Neuronal stem cell (in vitro differentiated cells): ENCODE measurements around the gene TLX3.
A peak's percentile ranks its signal among the peaks of the same experiment; 100 is the strongest.

Experiments used
- DNase-seq: peaks from one replicate; pipeline ENCODE4 v3.0.0-alpha.2; 2013; ENCODE audit warnings: low spot score
- H2AFZ ChIP-seq: one replicate; pipeline ENCODE4 v1.6.1; 2013; ENCODE audit warnings: mild to moderate bottlenecking, low read length, inconsistent platforms
- H2AK5ac ChIP-seq: 2 replicates; pipeline ENCODE4 v1.6.1; 2013; ENCODE audit warnings: low read depth, mild to moderate bottlenecking, inconsistent platforms, low read length, moderate library complexity, mixed read lengths
- H2BK120ac ChIP-seq: 2 replicates; pipeline ENCODE4 v1.6.1; 2013; ENCODE audit warnings: low read depth, mild to moderate bottlenecking, inconsistent platforms, low read length, moderate library complexity, mixed read lengths
- H2BK12ac ChIP-seq: one replicate; pipeline ENCODE4 v1.6.1; 2013; ENCODE audit warnings: low read length, inconsistent platforms
- H2BK15ac ChIP-seq: 2 replicates; pipeline ENCODE4 v1.6.1; 2013; ENCODE audit warnings: mild to moderate bottlenecking, low read length, inconsistent platforms, mixed read lengths
- H2BK5ac ChIP-seq: one replicate; pipeline ENCODE4 v1.6.1; 2013; ENCODE audit warnings: inconsistent platforms, mild to moderate bottlenecking, low read length, moderate library complexity
- H3K14ac ChIP-seq: one replicate; pipeline ENCODE4 v1.6.1; 2013; ENCODE audit warnings: low read length, inconsistent platforms
- H3K18ac ChIP-seq: 2 replicates; pipeline ENCODE4 v1.6.1; 2013; ENCODE audit warnings: low read length, inconsistent platforms
- H3K23ac ChIP-seq: 2 replicates; pipeline ENCODE4 v1.6.1; 2013; ENCODE audit warnings: low read depth, mild to moderate bottlenecking, mixed read lengths, low read length, inconsistent platforms; ENCODE audit not compliant: poor library complexity
- H3K27ac ChIP-seq: replicated peaks from 3 replicates; pipeline ENCODE4 v1.5.1; 2013; ENCODE audit warnings: low read length, inconsistent platforms
- H3K27me3 ChIP-seq, 3 experiments: 2 replicates each; pipeline ENCODE4 v1.6.1; 2013; ENCODE audit warnings: low read length in 3 of 3, mild to moderate bottlenecking in 2 of 3, inconsistent platforms in 1 of 3, low read depth in 1 of 3, mixed read lengths in 1 of 3, moderate library complexity in 1 of 3; ENCODE audit not compliant: control insufficient read depth in 3 of 3, insufficient read depth in 3 of 3
- H3K36me3 ChIP-seq, 2 donors: replicated peaks in 1 of 2; 2 replicates each; pipeline ENCODE4 v1.6.1; 2013; ENCODE audit warnings: low read length in 2 of 2; ENCODE audit not compliant: control insufficient read depth in 2 of 2, insufficient read depth in 2 of 2
- H3K4ac ChIP-seq: 2 replicates; pipeline ENCODE4 v1.6.1; 2013; ENCODE audit warnings: inconsistent platforms, mild to moderate bottlenecking, low read length, moderate library complexity
- H3K4me1 ChIP-seq, 2 donors: 1 replicate in 1 of 2; 2 replicates in 1 of 2; pipeline ENCODE4 v1.6.1; 2013; ENCODE audit warnings: low read length in 2 of 2, low read depth in 1 of 2; ENCODE audit not compliant: control insufficient read depth in 2 of 2, insufficient read depth in 1 of 2
- H3K4me2 ChIP-seq: one replicate; pipeline ENCODE4 v1.6.1; 2013; ENCODE audit warnings: mild to moderate bottlenecking, low read length, inconsistent platforms; ENCODE audit not compliant: insufficient read depth, poor library complexity, severe bottlenecking
- H3K4me3 ChIP-seq, 2 donors: 2 replicates each; pipeline ENCODE4 v1.5.1; 2013; ENCODE audit warnings: low read length in 2 of 2, mild to moderate bottlenecking in 2 of 2, inconsistent platforms in 1 of 2, moderate library complexity in 1 of 2
- H3K79me1 ChIP-seq: one replicate; pipeline ENCODE4 v1.6.1; 2013; ENCODE audit warnings: low read depth, mild to moderate bottlenecking, inconsistent platforms, low read length, moderate library complexity
- H3K9ac ChIP-seq: one replicate; pipeline ENCODE4 v1.6.1; 2013; ENCODE audit warnings: mild to moderate bottlenecking, low read depth, low read length, inconsistent platforms; ENCODE audit not compliant: poor library complexity
- H3K9me3 ChIP-seq, 2 donors: replicated peaks in 1 of 2; 2 replicates each; pipeline versions ENCODE3 to v1.6.1; 2013; ENCODE audit warnings: low read length in 2 of 2, mild to moderate bottlenecking in 2 of 2, inconsistent platforms in 1 of 2, low read depth in 1 of 2, mixed read lengths in 1 of 2, moderate library complexity in 1 of 2; ENCODE audit not compliant: control insufficient read depth in 2 of 2, insufficient read depth in 1 of 2
- H4K8ac ChIP-seq: one replicate; pipeline ENCODE4 v1.6.1; 2013; ENCODE audit warnings: low read depth, mild to moderate bottlenecking, inconsistent platforms, low read length, moderate library complexity
- H4K91ac ChIP-seq: one replicate; pipeline ENCODE4 v1.6.1; 2013; ENCODE audit warnings: low read length, low read depth, mild to moderate bottlenecking, inconsistent platforms; ENCODE audit not compliant: poor library complexity
- WGBS, 2 donors: extraction: QIAGEN DNeasy Blood & Tissue Kit; methylation state at CpG; one replicate each; pipeline ENCODE4 v1.1.7; 2013; ENCODE audit warnings: missing lambda C conversion rate in 2 of 2, mixed read lengths in 1 of 2; ENCODE audit not compliant: insufficient read length in 2 of 2, insufficient replicate concordance in 1 of 2; ENCODE audit errors: extremely low coverage in 2 of 2; 5-methylcytosine and 5-hydroxymethylcytosine counted together

The TLX3 gene

GRCh38 chr5:171271798-171272197 is 37.2 kb upstream of the TLX3 start:
- Histone ChIP-seq H3K4me1 (peaks cover 0 to 5% of the 10 kb centered on the region in 2 donors), H2AFZ (no peak overlapping the region), H3K23ac (no peak overlapping the region), H3K36me3 (no peaks in the 10 kb centered on the region), H3K4ac (no peak overlapping the region), H2BK120ac (no peak overlapping the region), H2BK15ac (no peak overlapping the region), H3K14ac (no peak overlapping the region), H3K27ac (no peak overlapping the region), H3K4me3 (no peak overlapping the region), H3K79me1 (no peaks in the 10 kb centered on the region), H3K9me3 (no peaks in the 10 kb centered on the region), H3K9ac (no peak overlapping the region), H2AK5ac (no peak overlapping the region), H2BK5ac (no peak overlapping the region), H3K27me3 (no peaks in the 10 kb centered on the region), H4K91ac (no peak overlapping the region), H3K18ac (no peak overlapping the region), H2BK12ac (no peak overlapping the region), H4K8ac (no peak overlapping the region), H3K4me2 (no peak overlapping the region)
- no CpG with 5 or more reads among the region's 3 CpGs for WGBS, 2 donors
- no peak for DNase-seq

GRCh38 chr5:171272996-171273970 is 35.8 kb upstream of the TLX3 start:
- Histone ChIP-seq H3K18ac (no peak overlapping the region), H2BK15ac (no peak overlapping the region), H2BK12ac (no peak overlapping the region), H3K9ac (no peak overlapping the region), H3K4me3 (no peak overlapping the region), H3K14ac (no peak overlapping the region), H3K23ac (no peak overlapping the region), H2AK5ac (no peak overlapping the region), H2BK120ac (no peak overlapping the region), H3K79me1 (no peaks in the 10 kb centered on the region), H3K9me3 (no peaks in the 10 kb centered on the region), H3K4me2 (no peak overlapping the region), H2AFZ (no peak overlapping the region), H3K27ac (no peak overlapping the region), H3K4ac (no peak overlapping the region), H4K8ac (no peak overlapping the region), H3K36me3 (no peaks in the 10 kb centered on the region), H3K4me1 (peaks cover 0 to 5% of the 10 kb centered on the region in 2 donors), H3K27me3 (no peaks in the 10 kb centered on the region), H2BK5ac (no peak overlapping the region), H4K91ac (no peak overlapping the region)
- WGBS, 2 donors: no CpG with 5 or more reads among the region's 2 CpGs
- DNase-seq: peak; percentile 3

- H3K36me3 ChIP-seq: no peaks in the 10 kb centered on the region
- H3K9me3 ChIP-seq: no peaks in the 10 kb centered on the region
- no peak overlapping the region for H3K4me2 ChIP-seq
- no peak overlapping the region for H3K14ac ChIP-seq
- no peaks in the 10 kb centered on the region for H3K27me3 ChIP-seq
- H2BK5ac ChIP-seq: no peak overlapping the region
- no peak overlapping the region for H3K18ac ChIP-seq
- H2BK15ac ChIP-seq: no peak overlapping the region
- H3K79me1 ChIP-seq: no peaks in the 10 kb centered on the region
- H3K4me1 ChIP-seq: peaks cover 0 to 5% of the 10 kb centered on the region in 2 donors
- no peak overlapping the region for H3K23ac ChIP-seq
- no peak for DNase-seq
- H2BK120ac ChIP-seq: no peak overlapping the region
- no CpG with 5 or more reads among the region's 5 CpGs for WGBS, 2 donors
- H2AFZ ChIP-seq: no peak overlapping the region
- no peak overlapping the region for H4K8ac ChIP-seq
- no peak overlapping the region for H3K4ac ChIP-seq
- no peak overlapping the region for H3K4me3 ChIP-seq
- no peak overlapping the region for H3K9ac ChIP-seq
- no peak overlapping the region for H2AK5ac ChIP-seq
- H3K27ac ChIP-seq: no peak overlapping the region
- H2BK12ac ChIP-seq: peak overlapping the region; percentile 3
- H4K91ac ChIP-seq: no peak overlapping the region
These were observed 33.1 kb upstream of the TLX3 start for GRCh38 chr5:171275841-171276544.

- H2BK120ac ChIP-seq: no peak overlapping the region
- H2BK12ac ChIP-seq: no peak overlapping the region
- peaks cover 0 to 1% of the 10 kb centered on the region in 2 donors for H3K4me1 ChIP-seq
- H4K8ac ChIP-seq: no peak overlapping the region
- no peak overlapping the region for H3K14ac ChIP-seq
- H3K4me3 ChIP-seq: no peak overlapping the region
- H4K91ac ChIP-seq: no peak overlapping the region
- H2AFZ ChIP-seq: no peak overlapping the region
- H3K4me2 ChIP-seq: no peak overlapping the region
- H2BK5ac ChIP-seq: no peak overlapping the region
- DNase-seq: no peak
- H3K27me3 ChIP-seq: no peaks in the 10 kb centered on the region
- no peak overlapping the region for H3K18ac ChIP-seq
- no CpG with 5 or more reads among the region's 7 CpGs for WGBS, 2 donors
- H2BK15ac ChIP-seq: no peak overlapping the region
- no peak overlapping the region for H3K23ac ChIP-seq
- no peak overlapping the region for H3K27ac ChIP-seq
- H3K9ac ChIP-seq: no peak overlapping the region
- H2AK5ac ChIP-seq: no peak overlapping the region
- no peaks in the 10 kb centered on the region for H3K36me3 ChIP-seq
- H3K4ac ChIP-seq: no peak overlapping the region
- no peaks in the 10 kb centered on the region for H3K79me1 ChIP-seq
- H3K9me3 ChIP-seq: no peaks in the 10 kb centered on the region
These were observed 25.3 kb upstream of the TLX3 start for GRCh38 chr5:171283753-171284152.
